Measurements from ENCODE around the gene ESYT1.
A peak's percentile ranks its signal among the peaks of the same experiment; 100 is the strongest.

ESYT1 gene

GRCh38 chr12:56129206-56129941 is 1.3 kb downstream of the ESYT1 start:
- DNase-seq, result peak; percentile 45

- DNase-seq, result no peak
These were observed 2.0 kb downstream of the ESYT1 start for GRCh38 chr12:56129942-56130495.

DNA sequence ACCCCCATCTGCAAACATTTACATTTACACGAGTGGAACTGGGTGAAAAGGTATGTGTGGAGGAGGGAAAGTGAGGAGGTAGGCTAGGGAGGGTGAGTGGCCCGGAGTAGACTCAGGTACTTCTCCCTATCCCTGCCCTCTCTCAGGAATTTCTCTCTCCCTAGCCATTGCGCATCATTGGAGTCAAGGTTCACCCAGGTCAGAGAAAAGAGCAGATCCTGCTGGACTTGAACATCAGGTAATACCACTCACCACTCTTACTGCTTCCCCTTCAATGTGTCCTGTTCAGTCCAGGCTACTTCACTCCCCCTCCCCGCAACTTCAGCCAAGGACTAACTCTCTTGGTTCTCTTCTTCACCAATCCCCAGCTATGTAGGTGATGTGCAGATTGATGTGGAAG is 2.8 kb downstream of the ESYT1 start:
- DNase-seq, result no peak

- DNase-seq, result no peak
These were observed 6.8 kb downstream of the ESYT1 start for GRCh38 chr12:56134897-56135296.

DNA sequence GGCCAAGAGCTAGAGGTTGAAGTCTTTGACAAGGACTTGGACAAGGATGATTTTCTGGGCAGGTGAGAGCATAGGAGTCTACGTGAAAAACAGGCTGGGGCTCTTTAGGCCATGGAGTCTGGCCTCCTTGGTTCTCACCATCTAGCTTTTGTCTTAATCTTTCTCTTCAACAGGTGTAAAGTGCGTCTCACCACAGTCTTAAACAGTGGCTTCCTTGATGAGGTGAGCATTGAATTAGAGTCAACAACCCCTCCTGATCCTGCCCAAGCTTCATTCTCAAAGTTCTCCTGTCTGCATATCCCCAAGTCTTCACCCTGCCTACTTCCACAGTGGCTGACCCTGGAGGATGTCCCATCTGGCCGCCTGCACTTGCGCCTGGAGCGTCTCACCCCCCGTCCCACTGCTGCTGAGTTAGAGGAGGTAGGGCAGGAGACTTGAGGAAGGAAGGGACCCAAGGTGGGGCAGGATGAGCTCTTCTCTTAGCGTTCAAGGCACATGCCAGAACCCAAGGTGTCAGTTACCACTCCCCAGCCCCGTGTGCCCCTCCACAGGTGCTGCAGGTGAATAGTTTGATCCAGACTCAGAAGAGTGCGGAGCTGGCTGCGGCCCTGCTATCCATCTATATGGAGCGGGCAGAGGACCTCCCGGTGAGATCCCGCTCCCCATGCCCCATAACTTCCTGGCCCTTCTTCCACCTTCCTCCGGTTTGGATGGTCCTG is 9.9 kb downstream of the ESYT1 start:
- no peak for DNase-seq

DNA sequence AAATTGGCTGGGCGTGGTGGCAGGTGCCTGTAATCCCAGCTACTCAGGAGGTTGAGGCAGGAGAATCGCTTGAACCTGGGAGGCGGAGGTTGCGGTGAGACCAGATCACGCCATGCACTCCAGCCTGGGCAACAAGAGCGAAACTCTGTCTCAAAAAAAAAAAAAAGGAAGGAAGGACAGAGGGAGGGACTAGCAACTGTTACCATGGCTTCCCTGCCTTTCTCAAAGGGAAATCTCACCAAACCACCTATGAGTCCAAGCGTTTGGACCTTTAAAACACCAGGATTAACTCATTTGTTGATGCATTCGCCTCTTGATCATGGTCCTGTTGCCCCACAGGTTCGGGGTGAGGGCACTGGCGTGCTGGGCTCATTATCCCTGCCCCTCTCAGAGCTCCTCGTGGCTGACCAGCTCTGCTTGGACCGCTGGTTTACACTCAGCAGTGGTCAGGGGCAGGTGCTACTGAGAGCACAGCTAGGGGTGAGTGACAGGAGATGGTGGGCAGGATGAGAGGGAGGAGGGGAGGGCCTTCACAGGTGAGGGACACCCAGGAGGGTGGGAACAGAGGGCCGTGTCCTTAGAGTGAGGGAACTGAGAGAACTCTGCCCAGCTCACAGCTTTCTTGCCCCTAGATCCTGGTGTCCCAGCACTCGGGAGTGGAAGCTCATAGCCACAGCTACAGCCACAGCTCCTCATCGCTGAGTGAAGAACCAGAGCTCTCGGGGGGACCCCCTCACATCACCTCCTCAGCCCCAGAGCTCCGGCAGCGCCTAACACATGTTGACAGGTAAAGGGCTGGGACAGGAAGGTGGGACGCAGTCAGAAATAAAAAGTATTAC is 14.1 kb downstream of the ESYT1 start:
- DNase-seq, result no peak

- DNase-seq, result no peak
These were observed 15.2 kb downstream of the ESYT1 start for GRCh38 chr12:56143217-56143616.

GRCh38 chr12:56143870-56144269 is 15.8 kb downstream of the ESYT1 start:
- no peak for DNase-seq

DNA sequence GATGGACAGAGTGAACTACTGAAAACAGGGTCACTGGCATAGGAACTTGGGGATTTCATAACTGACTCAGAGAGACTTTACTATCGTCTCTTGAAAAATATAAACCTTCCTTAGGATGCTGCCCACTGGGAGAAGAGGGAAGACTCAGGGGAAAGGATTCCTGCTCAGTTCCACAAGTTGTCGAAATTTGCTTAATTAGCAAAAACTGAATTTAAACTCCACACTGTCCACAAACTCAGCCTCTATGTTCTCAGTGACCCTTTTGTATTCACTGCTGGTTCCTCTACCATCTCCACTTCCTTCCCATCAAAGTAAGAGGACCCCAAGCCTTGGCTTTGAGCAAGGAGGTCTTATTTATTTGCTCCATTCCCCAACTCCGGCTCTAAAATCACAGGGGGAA is 17.1 kb downstream of the ESYT1 start:
- DNase-seq, result no peak

DNA sequence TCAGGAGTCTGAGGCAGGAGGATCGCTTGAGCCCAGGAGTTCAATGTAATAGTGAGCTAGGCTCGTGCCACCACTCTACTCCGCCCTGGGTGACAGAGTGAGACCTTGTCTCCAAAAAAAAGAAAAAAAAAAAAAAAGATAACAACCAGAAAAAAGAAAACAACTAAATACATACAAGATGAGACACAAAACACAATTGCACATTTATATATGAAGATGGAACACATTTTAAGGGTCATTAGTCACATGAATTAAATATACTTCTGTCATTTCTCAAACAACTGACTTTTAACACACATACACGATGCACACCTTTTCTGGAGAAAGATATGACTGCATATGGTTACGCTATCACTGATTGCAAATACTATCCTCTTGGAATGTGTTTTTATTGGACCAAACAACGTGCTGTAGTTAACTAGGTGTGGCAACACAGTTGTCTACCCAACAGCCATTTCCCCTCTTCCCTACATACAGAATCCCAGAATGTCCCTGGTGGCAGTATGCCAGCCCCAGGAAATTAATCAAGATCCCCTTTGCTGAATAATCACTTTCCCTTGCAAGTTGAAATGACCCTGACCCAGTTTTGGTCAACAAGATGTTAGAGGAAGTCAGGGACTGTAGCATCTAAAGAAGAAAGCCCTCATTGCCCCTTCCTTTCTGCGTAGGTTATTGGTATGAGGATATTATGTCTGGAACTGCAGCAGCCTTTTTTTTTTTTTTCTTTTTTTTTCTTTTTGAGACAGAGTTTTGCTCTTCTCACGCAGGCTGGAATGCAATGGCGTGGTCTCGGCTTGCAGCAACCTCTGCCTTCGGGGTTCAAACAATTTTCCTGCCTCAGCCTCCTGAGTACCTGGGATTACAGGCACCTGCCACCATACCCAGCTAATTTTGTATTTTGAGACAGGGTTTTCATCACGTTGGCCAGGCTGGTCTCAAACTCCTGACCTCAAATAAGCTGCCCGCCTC is 18.7 kb downstream of the ESYT1 start:
- no peak for DNase-seq

DNA sequence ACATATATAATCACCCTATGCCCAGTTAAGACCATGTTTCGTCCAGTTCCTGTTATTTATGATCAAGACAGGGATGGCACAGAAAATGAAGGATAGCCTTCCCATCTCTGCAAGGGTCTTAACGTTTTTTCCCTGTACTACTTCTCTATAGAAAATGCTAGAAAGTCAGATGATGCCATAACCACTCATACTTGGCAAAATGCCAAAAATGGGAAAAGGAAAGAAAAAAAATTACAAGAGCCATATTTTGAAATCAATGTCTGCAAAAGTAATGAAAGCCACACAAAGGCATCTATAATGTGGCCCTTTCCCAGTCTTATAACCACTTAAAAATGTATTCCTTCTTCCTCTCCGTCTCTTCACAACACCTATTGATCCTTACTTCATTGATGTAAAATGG is 22.5 kb downstream of the ESYT1 start:
- DNase-seq, result peak; percentile 46

GRCh38 chr12:56151672-56152131 is 23.6 kb downstream of the ESYT1 start:
- no peak for DNase-seq

GRCh38 chr12:56152132-56152755 is 24.2 kb downstream of the ESYT1 start, which contains the start of gene MYL6B:
TSS of gene MYL6B (plus strand) at chr12:56152587. CDS start at chr12:56153919, 1,332 bp downstream.
- DNase-seq, result peak; percentile 93

GRCh38 chr12:56152756-56153677 is 24.9 kb downstream of the ESYT1 start:
- DNase-seq, result no peak

DNA sequence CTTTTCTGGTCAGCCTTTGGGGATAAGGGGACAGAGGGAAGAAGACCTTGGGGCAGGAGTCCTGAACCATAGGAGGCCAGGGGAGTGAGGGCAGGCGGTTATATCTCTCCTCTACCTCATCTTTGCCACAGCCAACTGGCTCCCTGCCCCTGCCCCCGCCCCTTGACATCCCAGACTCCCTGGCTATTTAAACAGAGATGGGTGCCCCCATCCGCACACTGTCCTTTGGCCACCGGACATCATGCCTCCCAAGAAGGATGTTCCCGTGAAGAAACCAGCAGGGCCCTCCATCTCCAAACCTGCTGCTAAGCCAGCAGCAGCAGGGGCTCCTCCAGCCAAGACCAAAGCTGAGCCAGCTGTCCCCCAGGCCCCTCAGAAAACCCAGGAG is 25.6 kb downstream of the ESYT1 start:
- no peak for DNase-seq

- DNase-seq, result no peak
These were observed 26.2 kb downstream of the ESYT1 start for GRCh38 chr12:56154246-56154771.

GRCh38 chr12:56154818-56155217 is 26.8 kb downstream of the ESYT1 start:
- DNase-seq, result no peak

DNA sequence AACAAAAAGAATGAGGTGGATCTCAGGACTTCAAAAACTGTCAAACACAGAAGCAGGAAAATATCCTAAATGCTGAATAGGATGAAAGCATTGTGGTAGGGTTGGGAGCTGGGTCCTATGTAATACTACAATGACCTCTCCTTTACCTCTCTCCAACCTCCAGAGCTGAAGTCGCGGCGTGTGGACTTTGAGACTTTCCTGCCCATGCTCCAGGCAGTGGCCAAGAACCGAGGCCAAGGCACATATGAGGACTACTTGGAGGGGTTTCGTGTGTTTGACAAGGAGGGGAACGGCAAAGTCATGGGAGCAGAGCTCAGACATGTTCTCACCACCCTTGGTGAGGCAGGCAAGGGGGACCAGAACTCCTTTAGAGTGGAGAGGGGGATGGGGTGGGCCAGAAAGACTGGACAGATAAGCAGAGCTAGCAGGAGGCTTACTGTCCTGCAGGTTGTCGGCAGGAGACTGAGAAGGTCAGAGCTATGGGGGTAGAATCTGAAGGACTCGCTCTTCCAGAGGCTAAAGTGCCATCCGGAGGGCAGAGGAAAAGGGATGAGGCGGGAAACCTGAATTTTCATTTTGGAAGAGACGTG is 27.3 kb downstream of the ESYT1 start:
- DNase-seq, result no peak

DNA sequence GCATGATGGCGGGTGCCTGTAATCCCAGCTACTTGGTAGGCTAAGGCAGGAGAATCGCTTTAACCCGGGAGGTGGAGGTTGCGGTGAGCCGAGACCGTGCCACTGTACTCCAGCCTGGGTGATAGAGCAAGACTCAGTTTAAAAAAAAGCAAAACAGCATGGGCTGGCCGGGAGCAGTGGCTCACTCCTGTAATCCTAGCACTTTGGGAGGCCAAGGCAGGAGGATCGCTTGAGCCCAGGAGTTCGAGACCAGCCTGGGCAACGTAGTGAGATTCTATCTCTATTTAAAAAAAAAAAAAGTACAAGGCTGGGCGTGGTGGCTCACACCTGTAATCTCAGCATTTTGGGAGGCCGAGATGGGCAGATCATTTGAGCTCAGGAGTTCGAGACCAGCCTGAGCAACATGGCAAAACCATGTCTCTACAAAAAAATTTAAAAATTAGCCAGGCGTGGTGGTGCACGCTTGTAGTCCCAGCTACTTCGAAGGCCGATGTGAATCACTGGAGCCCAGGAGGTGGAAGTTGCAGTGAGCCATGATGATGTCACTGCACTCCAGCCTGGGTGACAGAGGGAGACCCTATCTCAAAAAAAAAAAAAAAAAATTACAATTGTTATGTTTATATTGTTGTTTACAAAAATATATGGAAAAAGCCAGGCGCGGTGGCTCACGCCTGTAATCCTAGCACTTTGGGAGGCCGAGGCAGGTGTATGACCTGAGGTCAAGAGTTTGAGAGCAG is 28.6 kb downstream of the ESYT1 start:
- peak; percentile 52 for DNase-seq

All from fibroblast of skin of right biceps (primary cell).